ENCODE results near the gene MYO18B.

The MYO18B gene

GRCh38 chr22:25845985-25846745 is 104.2 kb downstream of the MYO18B start:
- no peak for DNase-seq (ENCODE audit: low read depth in 2 of 3, low spot score in 1 of 3)

GRCh38 chr22:25847451-25847850 is 105.5 kb downstream of the MYO18B start:
- no peak for DNase-seq (ENCODE audit: low read depth in 2 of 3, low spot score in 1 of 3)

GRCh38 chr22:25848954-25849353 is 107.0 kb downstream of the MYO18B start:
- DNase-seq (ENCODE audit: low read depth in 2 of 3, low spot score in 1 of 3): no peak

GRCh38 chr22:25849522-25849921 is 107.5 kb downstream of the MYO18B start:
- no peak for DNase-seq (ENCODE audit: low read depth in 2 of 3, low spot score in 1 of 3)

- DNase-seq (ENCODE audit: low read depth in 2 of 3, low spot score in 1 of 3): no peak
Measured at GRCh38 chr22:25852223-25852622, 110.2 kb downstream of the MYO18B start.

GRCh38 chr22:25853078-25853477 is 111.1 kb downstream of the MYO18B start:
- no peak for DNase-seq (ENCODE audit: low read depth in 2 of 3, low spot score in 1 of 3)

GRCh38 chr22:25853501-25854284 is 111.7 kb downstream of the MYO18B start:
- DNase-seq (ENCODE audit: low read depth in 2 of 3, low spot score in 1 of 3): no peak

- no peak for DNase-seq (ENCODE audit: low read depth in 2 of 3, low spot score in 1 of 3)
Measured at GRCh38 chr22:25869771-25870170, 127.8 kb downstream of the MYO18B start.

GRCh38 chr22:25874327-25874726 is 132.3 kb downstream of the MYO18B start:
- no peak for DNase-seq (ENCODE audit: low read depth in 2 of 3, low spot score in 1 of 3)

- DNase-seq (ENCODE audit: low read depth in 2 of 3, low spot score in 1 of 3): no peak
Measured at GRCh38 chr22:25875461-25875860, 133.5 kb downstream of the MYO18B start.

GRCh38 chr22:25876871-25877270 is 134.9 kb downstream of the MYO18B start:
- DNase-seq (ENCODE audit: low read depth in 2 of 3, low spot score in 1 of 3): no peak

GRCh38 chr22:25878933-25879332 is 136.9 kb downstream of the MYO18B start:
- DNase-seq (ENCODE audit: low read depth in 2 of 3, low spot score in 1 of 3): no peak

- DNase-seq (ENCODE audit: low read depth in 2 of 3, low spot score in 1 of 3): no peak
Measured at GRCh38 chr22:25880524-25880923, 138.5 kb downstream of the MYO18B start.

GRCh38 chr22:25881210-25881755 is 139.3 kb downstream of the MYO18B start:
- DNase-seq (ENCODE audit: low read depth in 2 of 3, low spot score in 1 of 3): no peak

- no peak for DNase-seq (ENCODE audit: low read depth in 2 of 3, low spot score in 1 of 3)
Measured at GRCh38 chr22:25882360-25882759, 140.4 kb downstream of the MYO18B start.

GRCh38 chr22:25883482-25884033 is 141.6 kb downstream of the MYO18B start:
- no peak for DNase-seq (ENCODE audit: low read depth in 2 of 3, low spot score in 1 of 3)

GRCh38 chr22:25884121-25884520 is 142.1 kb downstream of the MYO18B start:
- no peak for DNase-seq (ENCODE audit: low read depth in 2 of 3, low spot score in 1 of 3)

- no peak for DNase-seq (ENCODE audit: low read depth in 2 of 3, low spot score in 1 of 3)
Measured at GRCh38 chr22:25888399-25889054, 146.5 kb downstream of the MYO18B start.

GRCh38 chr22:25890651-25891050 is 148.7 kb downstream of the MYO18B start:
- no peak for DNase-seq (ENCODE audit: low read depth in 2 of 3, low spot score in 1 of 3)

GRCh38 chr22:25892678-25893077 is 150.7 kb downstream of the MYO18B start:
- no peak for DNase-seq (ENCODE audit: low read depth in 2 of 3, low spot score in 1 of 3)

- DNase-seq (ENCODE audit: low read depth in 2 of 3, low spot score in 1 of 3): no peak
Measured at GRCh38 chr22:25895678-25896077, 153.7 kb downstream of the MYO18B start.
